Right renal cortex interstitium (tissue), 3 donors: ENCODE data around the gene SRR. TPM values are rescaled to one million over a fixed set of nuclear protein-coding genes. Genes with fewer than 3 reads are reported as not detected.

ENCODE experiments used
- DNase-seq, 3 donors: peaks; one replicate each; pipeline ENCODE4 v3.0.0-alpha.2; 2013; ENCODE audit warnings: low read depth in 3 of 3, low spot score in 2 of 3
- polyA plus RNA-seq, 3 donors: library from polyadenylated mRNA; unstranded; fragments of 120-200 nt; gene quantifications; one replicate each; pipeline ENCODE4 v1.2.1, GENCODE V29; 2013; ENCODE audit not compliant: insufficient read length in 3 of 3

The SRR gene
- polyA plus RNA-seq, 3 donors, result 24.8 to 28.4 (median 26.0) TPM

- DNase-seq, result no peak
Observed at GRCh38 chr17:2338315-2338657, 34.5 kb downstream of the SRR start.

- DNase-seq, result no peak
Observed at GRCh38 chr17:2343421-2343820, 39.7 kb downstream of the SRR start.

GRCh38 chr17:2344528-2344927 is 40.8 kb downstream of the SRR start:
- no peak for DNase-seq

GRCh38 chr17:2346475-2346874 is 42.7 kb downstream of the SRR start:
- no peak for DNase-seq

- DNase-seq, result peak in 1 of 3 donors; percentile 67
Observed at GRCh38 chr17:2347805-2348685, 44.3 kb downstream of the SRR start.

- DNase-seq, result no peak
Observed at GRCh38 chr17:2351269-2351668, 47.5 kb downstream of the SRR start.

- no peak for DNase-seq
Observed at GRCh38 chr17:2354311-2354710, 50.6 kb downstream of the SRR start.

GRCh38 chr17:2357237-2357636 is 53.5 kb downstream of the SRR start:
- no peak for DNase-seq

GRCh38 chr17:2357931-2358434 is 54.2 kb downstream of the SRR start:
- no peak for DNase-seq

- no peak for DNase-seq
Observed at GRCh38 chr17:2361010-2361760, 57.4 kb downstream of the SRR start.

- DNase-seq, result no peak
Observed at GRCh38 chr17:2362016-2362415, 58.3 kb downstream of the SRR start.

GRCh38 chr17:2362416-2362815 is 58.7 kb downstream of the SRR start:
- DNase-seq, result no peak

- no peak for DNase-seq
Observed at GRCh38 chr17:2362881-2363280, 59.1 kb downstream of the SRR start.

- no peak for DNase-seq
Observed at GRCh38 chr17:2363318-2363717, 59.6 kb downstream of the SRR start.

GRCh38 chr17:2363851-2364762 is 60.4 kb downstream of the SRR start:
- no peak for DNase-seq

GRCh38 chr17:2364763-2365116 is 61.0 kb downstream of the SRR start:
- DNase-seq, result no peak

GRCh38 chr17:2365132-2365531 is 61.4 kb downstream of the SRR start:
- no peak for DNase-seq

- DNase-seq, result no peak
Observed at GRCh38 chr17:2366747-2367494, 63.2 kb downstream of the SRR start.

GRCh38 chr17:2368359-2368758 is 64.6 kb downstream of the SRR start:
- no peak for DNase-seq

- DNase-seq, result no peak
Observed at GRCh38 chr17:2369039-2369438, 65.3 kb downstream of the SRR start.
